Right lobe of liver (tissue), 4 donors: Measurements from ENCODE around the gene MACROD2.

Experiments
- CTCF ChIP-seq, 4 donors: fragments of 200-600 bp in 3 of 4; fragments of 450-650 bp in 1 of 4; IDR thresholded peaks; one replicate each; pipeline versions ENCODE4 v1.5.1 to v1.8.0; 2016 to 2022; ENCODE audit warnings: antibody characterized with exemption in 4 of 4, mild to moderate bottlenecking in 2 of 4
- POLR2A ChIP-seq: fragments of 450-650 bp; IDR thresholded peaks from one replicate; pipeline ENCODE4 v1.6.1; 2017; ENCODE audit warnings: antibody characterized with exemption, mild to moderate bottlenecking
- donor health status: DM: no; HTN: no; CAD: no.
- donor health status: DM: no; HTN: no; CAD: no.
- donor health status: DM: no; HTN: yes; CAD: no.

DNA sequence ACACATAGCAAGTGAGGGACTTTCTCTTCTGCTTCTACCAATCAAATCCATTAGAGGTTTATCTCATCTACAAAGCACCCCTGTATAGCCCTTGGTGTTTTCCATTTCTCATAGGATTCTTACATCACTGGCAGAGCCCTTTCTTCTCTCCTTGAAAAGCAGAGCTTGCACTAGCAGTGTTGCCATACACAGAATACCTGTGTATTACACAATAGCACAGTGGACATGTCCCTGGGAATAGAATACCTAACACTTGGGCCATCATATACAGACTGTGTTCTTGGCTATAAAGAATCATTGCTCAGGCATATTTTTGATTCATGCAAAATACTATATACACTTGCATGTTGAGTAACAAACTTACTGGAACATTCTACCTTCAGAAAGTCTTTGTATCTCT lies 1996.0 kb downstream of the MACROD2 start:
- TF ChIP-seq CTCF (IDR thresholded peaks at IDR 0.05), result no peak
- TF ChIP-seq POLR2A, result no peak
